H1 (cell line): Measurements from ENCODE around the gene ANKIB1. TPM values are rescaled to one million over a fixed set of nuclear protein-coding genes. Genes with fewer than 3 reads are reported as not detected.

Experiments used
- CTCF ChIA-PET: fragments of 300-600 bp; sonication (Branson Sonifier 250); formaldehyde crosslinking; loops from one replicate; lab custom pipeline; 2021; ENCODE audit not compliant: partially characterized antibody; lab: Charles Lee
- POLR2A ChIA-PET: fragments of 300-600 bp; sonication (Branson Sonifier 250); formaldehyde crosslinking; loops from one replicate; lab custom pipeline; 2021; ENCODE audit warnings: inconsistent platforms; ENCODE audit not compliant: partially characterized antibody; lab: Charles Lee
- DNase-seq, 2 experiments: peaks; one replicate each; pipeline versions ENCODE4 v3.0.0 to v3.0.0-alpha.2; 2010 to 2022; ENCODE audit warnings: low spot score in 2 of 2, low read depth in 1 of 2, mixed read lengths in 1 of 2
- FAIRE-seq: peaks from 2 replicates; lab custom pipeline; 2011; peaks lifted over from hg19 to GRCh38; lab: Jason Lieb, UNC
- H2AFZ ChIP-seq: 2 replicates; pipeline ENCODE4 v1.8.1; 2012; ENCODE audit warnings: low read length, inconsistent platforms
- H2AK5ac ChIP-seq: 2 replicates; pipeline ENCODE4 v1.6.1; 2013; ENCODE audit warnings: low read depth, low read length
- H2BK120ac ChIP-seq: replicated peaks from 2 replicates; pipeline ENCODE3; 2013; ENCODE audit warnings: low read depth, low read length, inconsistent platforms
- H2BK12ac ChIP-seq: 2 replicates; pipeline ENCODE4 v1.6.1; 2013; ENCODE audit warnings: low read depth, low read length
- H2BK15ac ChIP-seq: 2 replicates; pipeline ENCODE4 v1.6.1; 2013; ENCODE audit warnings: low read length
- H2BK20ac ChIP-seq: 2 replicates; pipeline ENCODE4 v1.6.1; 2013; ENCODE audit warnings: low read length
- H2BK5ac ChIP-seq: 2 replicates; pipeline ENCODE4 v1.6.1; 2013; ENCODE audit warnings: low read depth, low read length
- H3K14ac ChIP-seq: 2 replicates; pipeline ENCODE4 v1.6.1; 2013; ENCODE audit warnings: inconsistent platforms; ENCODE audit not compliant: insufficient read length
- H3K18ac ChIP-seq: 2 replicates; pipeline ENCODE4 v1.6.1; 2013; ENCODE audit warnings: low read length; ENCODE audit errors: extremely low read depth
- H3K23ac ChIP-seq: 2 replicates; pipeline ENCODE4 v1.6.1; 2013; ENCODE audit warnings: inconsistent platforms; ENCODE audit not compliant: insufficient read length
- H3K23me2 ChIP-seq: 2 replicates; pipeline ENCODE4 v1.6.1; 2013; ENCODE audit warnings: low read depth, low read length
- H3K27ac ChIP-seq: 2 replicates; pipeline ENCODE4 v1.6.1; 2011; ENCODE audit warnings: low read depth, low read length, inconsistent platforms
- H3K27me3 ChIP-seq, 4 experiments: replicated peaks in 1 of 4; 1 replicate in 1 of 4; 2 replicates in 3 of 4; pipeline versions ENCODE4 v1.6.1 to v1.8.1; 2011 to 2013; ENCODE audit warnings: low read length in 3 of 4, mild to moderate bottlenecking in 3 of 4, inconsistent platforms in 2 of 4, mixed read lengths in 2 of 4, moderate library complexity in 1 of 4; ENCODE audit not compliant: control insufficient read depth in 3 of 4, insufficient read depth in 3 of 4; ENCODE audit errors: extremely low read depth in 1 of 4
- H3K36me3 ChIP-seq, 4 experiments: 2 replicates each; pipeline versions ENCODE4 v1.6.1 to v1.8.1; 2011 to 2013; ENCODE audit warnings: mild to moderate bottlenecking in 4 of 4, low read length in 3 of 4, moderate library complexity in 2 of 4, control low read depth in 1 of 4, inconsistent platforms in 1 of 4; ENCODE audit not compliant: insufficient read depth in 4 of 4, control insufficient read depth in 2 of 4
- H3K4ac ChIP-seq: replicated peaks from 2 replicates; pipeline ENCODE3; 2013; ENCODE audit warnings: low read length, low read depth, mixed read lengths, inconsistent platforms; ENCODE audit not compliant: insufficient read length
- H3K4me1 ChIP-seq, 4 experiments: replicated peaks in 1 of 4; 1 replicate in 1 of 4; 2 replicates in 3 of 4; pipeline versions ENCODE4 v1.6.1 to v1.8.1; 2011 to 2013; ENCODE audit warnings: low read length in 3 of 4, inconsistent platforms in 2 of 4, mixed read lengths in 1 of 4; ENCODE audit not compliant: insufficient read depth in 4 of 4, control insufficient read depth in 3 of 4
- H3K4me2 ChIP-seq, 2 experiments: 2 replicates each; pipeline versions ENCODE4 v1.6.1 to v1.8.1; 2011 to 2013; ENCODE audit warnings: low read depth in 2 of 2, low read length in 2 of 2, control low read depth in 1 of 2, inconsistent platforms in 1 of 2, mild to moderate bottlenecking in 1 of 2; ENCODE audit not compliant: insufficient read depth in 1 of 2
- H3K4me3 ChIP-seq, 4 experiments: fragments of 200-600, 300-600 bp in 1 of 4; sonication (generic), shearing (Covaris generic), sonication (Bioruptor Twin) in 1 of 4; 2 replicates each; pipeline versions ENCODE4 v1.5.1 to v1.8.1; 2011 to 2016; ENCODE audit warnings: low read length in 4 of 4, low read depth in 3 of 4, control low read depth in 2 of 4, inconsistent platforms in 2 of 4, mild to moderate bottlenecking in 2 of 4, mixed read lengths in 1 of 4, moderate library complexity in 1 of 4; ENCODE audit not compliant: insufficient read depth in 2 of 4; ENCODE audit errors: extremely low read depth in 1 of 4
- H3K56ac ChIP-seq: replicated peaks from 2 replicates; pipeline ENCODE3; 2013; ENCODE audit warnings: low read depth, mild to moderate bottlenecking, mixed read lengths, low read length, inconsistent platforms; ENCODE audit not compliant: insufficient read length
- H3K79me1 ChIP-seq: 2 replicates; pipeline ENCODE4 v1.6.1; 2013; ENCODE audit warnings: low read depth, low read length, control low read depth
- H3K79me2 ChIP-seq, 2 experiments: 2 replicates each; pipeline versions ENCODE4 v1.6.1 to v1.8.1; 2012 to 2013; ENCODE audit warnings: low read length in 2 of 2, mild to moderate bottlenecking in 2 of 2, inconsistent platforms in 1 of 2; ENCODE audit not compliant: insufficient read depth in 2 of 2, control insufficient read depth in 1 of 2
- H3K9ac ChIP-seq, 4 experiments: replicated peaks in 1 of 4; 1 replicate in 1 of 4; 2 replicates in 3 of 4; pipeline versions ENCODE4 v1.6.1 to v1.8.1; 2011 to 2013; ENCODE audit warnings: low read depth in 3 of 4, low read length in 3 of 4, control low read depth in 2 of 4, mild to moderate bottlenecking in 2 of 4, moderate library complexity in 2 of 4, inconsistent platforms in 1 of 4; ENCODE audit errors: extremely low read depth in 1 of 4
- H3K9me3 ChIP-seq, 2 experiments: 2 replicates each; pipeline versions ENCODE4 v1.6.1 to v1.8.1; 2012 to 2013; ENCODE audit warnings: mild to moderate bottlenecking in 2 of 2, moderate library complexity in 2 of 2, control low read depth in 1 of 2, inconsistent platforms in 1 of 2, low read depth in 1 of 2, low read length in 1 of 2, mixed read lengths in 1 of 2; ENCODE audit not compliant: insufficient read depth in 2 of 2
- H4K20me1 ChIP-seq, 2 experiments: replicated peaks in 1 of 2; 2 replicates each; pipeline versions ENCODE3 to v1.8.1; 2011 to 2013; ENCODE audit warnings: inconsistent platforms in 2 of 2, low read length in 2 of 2, mild to moderate bottlenecking in 1 of 2; ENCODE audit not compliant: insufficient read depth in 2 of 2, control insufficient read depth in 1 of 2
- H4K5ac ChIP-seq: 2 replicates; pipeline ENCODE4 v1.6.1; 2013; ENCODE audit warnings: low read length, low read depth, mixed read lengths, inconsistent platforms; ENCODE audit not compliant: insufficient read length
- H4K8ac ChIP-seq: 2 replicates; pipeline ENCODE4 v1.8.0; 2013; ENCODE audit warnings: mild to moderate bottlenecking, moderate library complexity, low read length, inconsistent platforms; ENCODE audit not compliant: insufficient read depth; ENCODE audit errors: extremely low read depth
- H4K91ac ChIP-seq: replicated peaks from 2 replicates; pipeline ENCODE3; 2013; ENCODE audit warnings: low read length, mixed read lengths, inconsistent platforms; ENCODE audit not compliant: insufficient read length
- ATF3 ChIP-seq: IDR thresholded peaks from 2 replicates; pipeline ENCODE4 v1.6.1; 2011; ENCODE audit warnings: low read depth, mild to moderate bottlenecking, low read length; ENCODE audit not compliant: insufficient read depth
- CHD2 ChIP-seq: IDR thresholded peaks from 2 replicates; pipeline ENCODE4 v1.6.1; 2012; ENCODE audit warnings: low read length, improper control_type of control experiment
- HDAC2 ChIP-seq, 2 experiments: fragments of 300-600 bp in 1 of 2; sonication (generic) in 1 of 2; IDR thresholded peaks; 2 replicates each; pipeline ENCODE4 v1.6.1; 2011 to 2012; ENCODE audit warnings: low read depth in 2 of 2, low read length in 2 of 2, mild to moderate bottlenecking in 2 of 2, moderate library complexity in 2 of 2, borderline replicate concordance in 1 of 2, inconsistent platforms in 1 of 2
- HDAC6 ChIP-seq: IDR thresholded peaks from one replicate; pipeline ENCODE4 v1.7.1; 2012; ENCODE audit warnings: low read depth, mild to moderate bottlenecking, inconsistent platforms, low read length, moderate library complexity
- JUND ChIP-seq: IDR thresholded peaks from 2 replicates; pipeline ENCODE4 v1.6.1; 2011; ENCODE audit warnings: mild to moderate bottlenecking, improper control_type of control experiment, low read length
- MAX ChIP-seq: IDR thresholded peaks from 2 replicates; pipeline ENCODE4 v1.6.1; 2012; ENCODE audit warnings: inconsistent platforms
- NANOG ChIP-seq: IDR thresholded peaks from 2 replicates; pipeline ENCODE4 v1.6.1; 2011; ENCODE audit warnings: low read length, low read depth, mild to moderate bottlenecking, inconsistent platforms; ENCODE audit not compliant: insufficient read depth, poor library complexity, severe bottlenecking
- SRF ChIP-seq: IDR thresholded peaks from 2 replicates; pipeline ENCODE4 v1.6.1; 2011; ENCODE audit warnings: mild to moderate bottlenecking, low read depth, low read length, moderate library complexity
- USF2 ChIP-seq: IDR thresholded peaks from 2 replicates; pipeline ENCODE4 v1.6.1; 2011; ENCODE audit warnings: low read length, improper control_type of control experiment
- YY1 ChIP-seq: IDR thresholded peaks from 2 replicates; pipeline ENCODE4 v1.6.1; 2011; ENCODE audit warnings: low read depth, mild to moderate bottlenecking, low read length
- polyA plus RNA-seq, 7 experiments: library from polyadenylated mRNA; depleted of rRNA in 3 of 7; stranded (reverse) in 5 of 7; unstranded in 2 of 7; fragments of >200 nt in 5 of 7; fragments of 200-250 nt in 2 of 7; gene quantifications; 1 replicate in 5 of 7; 2 replicates in 1 of 7; 4 replicates in 1 of 7; pipeline versions ENCODE4 v1.2.1 to v1.2.3, GENCODE V29; 2011 to 2013; ENCODE audit warnings: missing spikeins in 2 of 7, mixed read lengths in 2 of 7
- total RNA-seq: library from RNA; stranded (reverse); fragmentation: NEBNext Ultra II Directional; extraction: Animal tissue kit (Norgen Biotek cat#: 25700); gene quantifications from 2 replicates; pipeline ENCODE4 v1.2.1, GENCODE V29; 2021

The ANKIB1 gene
- total and polyA plus RNA-seq, 2 of the 8 experiments (the other 6 are each of a cell fraction or from before 2014, with no cell fraction given): 19.2 to 43.0 TPM

- H3K79me1 ChIP-seq: no peaks in the 10 kb centered on the region
- H4K5ac ChIP-seq: no peak overlapping the region
- ChIA-PET CTCF (no interaction called here), POLR2A (interaction anchor here (0.5 kb wide), 1 partner anchor 129 kb away, joined by 3 read pairs; the partner anchor contains the start of genes ANKIB1 and KRIT1)
- H3K9ac ChIP-seq: no peak overlapping the region
- no peak overlapping the region for H3K14ac ChIP-seq
- H3K4ac ChIP-seq: no peak overlapping the region
- H3K23me2 ChIP-seq: no peaks in the 10 kb centered on the region; the same call in 1 of the 2 replicates
- no peak overlapping the region for H2BK120ac ChIP-seq
- no peaks in the 10 kb centered on the region for H3K79me2 ChIP-seq
- no peak overlapping the region for H3K23ac ChIP-seq
- H2BK15ac ChIP-seq: no peak overlapping the region
- H4K91ac ChIP-seq: no peak overlapping the region
- H3K56ac ChIP-seq: no peak overlapping the region
- H2BK5ac ChIP-seq: no peak overlapping the region
- no peaks in the 10 kb centered on the region for H3K27me3 ChIP-seq
- no peak overlapping the region for H2AK5ac ChIP-seq
- H3K27ac ChIP-seq: no peak overlapping the region
- no peak overlapping the region for H2AFZ ChIP-seq
- peaks cover 0 to 17% (median 7%) of the 10 kb centered on the region in 4 experiments; a peak in 3 of 8 replicates for H3K36me3 ChIP-seq
- H2BK20ac ChIP-seq: no peak overlapping the region
- peaks cover 9% of the 10 kb centered on the region in 2 experiments for H3K9me3 ChIP-seq
- FAIRE-seq (no peak), DNase-seq (no peak)
- no peak overlapping the region for H3K4me2 ChIP-seq
- H3K4me1 ChIP-seq: no peaks in the 10 kb centered on the region
- H3K4me3 ChIP-seq: no peak overlapping the region
- H4K8ac ChIP-seq: no peak overlapping the region
- H3K18ac ChIP-seq: no peak overlapping the region
- H2BK12ac ChIP-seq: no peak overlapping the region
- H4K20me1 ChIP-seq: no peaks in the 10 kb centered on the region
- no peak for TF ChIP-seq USF2
- TF ChIP-seq ATF3: no peak
- TF ChIP-seq JUND: no peak
- TF ChIP-seq HDAC6: no peak
- TF ChIP-seq MAX: no peak
- TF ChIP-seq YY1: no peak
- TF ChIP-seq NANOG: no peak
- no peak for TF ChIP-seq CHD2
- TF ChIP-seq SRF: no peak
- no peak for TF ChIP-seq HDAC2 (IDR thresholded peaks at IDR 0.05; ENCODE audit: borderline replicate concordance in 1 of 2, low read depth in 2 of 2, low read length in 2 of 2)
Measured at GRCh38 chr7:92375013-92375412, 129.2 kb downstream of the ANKIB1 start.
